MCF 10A (cell line): Measurements from ENCODE around the gene SLC27A5. TPM values are rescaled to one million over a fixed set of nuclear protein-coding genes. Genes with fewer than 3 reads are reported as not detected.
"Not testable (repeated sequence)": the region's sequence is repeated elsewhere in the genome, so short reads cannot be mapped to it uniquely, and the experiment has no call there.

ENCODE experiments used
- BruUV-seq: library from RNA; stranded (reverse); fragments of 400-500 nt; replicated peaks from 2 replicates; lab custom pipeline; 2021; lab: Mats Ljungman, UMichigan
- CTCF ChIA-PET: fragments of 300-600 bp; sonication (Branson Sonifier 250); formaldehyde crosslinking; extraction: SDS; loops from one replicate; lab custom pipeline; 2021; ENCODE audit warnings: antibody characterized with exemption, inconsistent platforms; lab: Yijun Ruan, JAX
- POLR2A ChIA-PET: fragments of 300-600, 350-650 bp; sonication (Branson Sonifier 250); formaldehyde crosslinking; extraction: SDS; loops from one replicate; lab custom pipeline; 2020; ENCODE audit warnings: antibody characterized with exemption, inconsistent platforms; lab: Yijun Ruan, JAX
- DNase-seq: peaks from one replicate; pipeline ENCODE4 v3.0.0-alpha.2; 2018; ENCODE audit not compliant: unreplicated experiment
- H3K27ac Mint-ChIP-seq: one replicate; pipeline ENCODE4 v1.8.0; 2022; ENCODE audit warnings: mild to moderate bottlenecking, low read depth, mixed read lengths; ENCODE audit not compliant: unreplicated experiment
- H3K27me3 Mint-ChIP-seq: one replicate; pipeline ENCODE4 v1.8.0; 2022; ENCODE audit warnings: mixed read lengths; ENCODE audit not compliant: insufficient read depth, unreplicated experiment
- H3K36me3 Mint-ChIP-seq: one replicate; pipeline ENCODE4 v1.8.0; 2022; ENCODE audit warnings: mild to moderate bottlenecking, moderate library complexity, mixed read lengths; ENCODE audit not compliant: insufficient read depth, unreplicated experiment
- H3K4me1 Mint-ChIP-seq: one replicate; pipeline ENCODE4 v1.8.0; 2022; ENCODE audit warnings: mixed read lengths; ENCODE audit not compliant: insufficient read depth, unreplicated experiment
- H3K4me3 Mint-ChIP-seq: one replicate; pipeline ENCODE4 v1.8.0; 2022; ENCODE audit warnings: mild to moderate bottlenecking, moderate library complexity, mixed read lengths; ENCODE audit not compliant: unreplicated experiment
- H3K9me3 Mint-ChIP-seq: one replicate; pipeline ENCODE4 v1.8.0; 2022; ENCODE audit warnings: mixed read lengths; ENCODE audit not compliant: unreplicated experiment
- CTCF ChIP-seq: fragments of 200-600 bp; IDR thresholded peaks from one replicate; pipeline ENCODE4 v1.8.0; 2022; ENCODE audit warnings: antibody characterized with exemption, mild to moderate bottlenecking; ENCODE audit not compliant: unreplicated experiment
- intact Hi-C: fragments of 100-400 bp; cut with micrococcal nuclease; formaldehyde crosslinking; loops from 2 replicates; pipeline ENCODE4 v1.14.1; 2022
- total RNA-seq: library from RNA; stranded (reverse); gene quantifications from 2 replicates; pipeline ENCODE4 v1.2.3, GENCODE V29; 2022

The SLC27A5 gene
- total RNA-seq, 1 experiment from 2014 or later, result 22.5 TPM

- ChIA-PET POLR2A (interaction anchor here (1.0 to 1.6 kb wide), 2 partner anchors 45 to 53 kb away, joined by 3 read pairs; partner anchors contain the start of gene ZNF584), CTCF (no interaction called here)
- intact Hi-C loops, result loop anchor here (5.0 kb wide), 1 partner anchor 46 kb away; the partner anchor contains the start of gene ZNF584
- H3K4me1 Mint-ChIP-seq, result peaks cover 20% of the 10 kb centered on the region
- TF ChIP-seq CTCF, result no peak
- no TSS peak for BruUV-seq
- H3K9me3 Mint-ChIP-seq, result no peaks in the 10 kb centered on the region
- H3K27ac Mint-ChIP-seq, result no peak overlapping the region
- H3K27me3 Mint-ChIP-seq, result no peaks in the 10 kb centered on the region
- peaks cover 25% of the 10 kb centered on the region for H3K36me3 Mint-ChIP-seq
- H3K4me3 Mint-ChIP-seq, result no peak overlapping the region
- no peak for DNase-seq
Measured at GRCh38 chr19:58453743-58454142, 58.0 kb downstream of the SLC27A5 start.

- Mint-ChIP-seq H3K9me3 (peaks cover 6% of the 10 kb centered on the region), H3K36me3 (peaks cover 14% of the 10 kb centered on the region), H3K4me3 (peak within 1 kb of the TSS; percentile 93), H3K4me1 (peaks cover 20% of the 10 kb centered on the region), H3K27me3 (no peaks in the 10 kb centered on the region), H3K27ac (peak within 1 kb of the TSS; percentile 31)
- POLR2A ChIA-PET, result interaction anchor here (0.5 to 3.0 kb wide), 20 partner anchors 9 to 92 kb away, joined by 3 to 24 read pairs (median 4); partner anchors contain the start of genes TRIM28, ZNF446, ZNF497 and ZNF584
- CTCF ChIA-PET, result interaction anchor here (0.7 to 1.7 kb wide), 3 partner anchors 10 to 67 kb away, joined by 3 to 4 read pairs (median 3); no protein-coding TSS in a partner anchor
- TF ChIP-seq CTCF, result no peak
- DNase-seq, result peak; percentile 98
- no TSS peak for BruUV-seq
- intact Hi-C loops, result loop anchor here (5.0 kb wide), 1 partner anchor 44 kb away; the partner anchor contains the start of gene ZNF584
Measured at GRCh38 chr19:58451358-58452101, 60.3 kb downstream of the SLC27A5 start, which contains the start of gene ZNF324B. Gene ZNF324B, plus strand, starts transcription at chr19:58451622. Its CDS starts 2,080 bp downstream, at chr19:58453702.

- ChIA-PET CTCF (interaction anchor here (0.7 to 1.7 kb wide), 4 partner anchors 10 to 68 kb away, joined by 3 to 4 read pairs (median 3); no protein-coding TSS in a partner anchor), POLR2A (interaction anchor here (0.5 to 3.0 kb wide), 19 partner anchors 10 to 93 kb away, joined by 3 to 24 read pairs (median 4); partner anchors contain the start of genes TRIM28, ZNF446, ZNF497 and ZNF584)
- peak; percentile 44 for DNase-seq
- H3K4me3 Mint-ChIP-seq, result peak overlapping the region; percentile 93
- no peak for TF ChIP-seq CTCF
- peaks cover 8% of the 10 kb centered on the region for H3K9me3 Mint-ChIP-seq
- peaks cover 20% of the 10 kb centered on the region for H3K4me1 Mint-ChIP-seq
- no peak overlapping the region for H3K27ac Mint-ChIP-seq
- intact Hi-C loops, result loop anchor here (5.0 kb wide), 1 partner anchor 44 kb away; the partner anchor contains the start of gene ZNF584
- no TSS peak for BruUV-seq
- peaks cover 7% of the 10 kb centered on the region for H3K36me3 Mint-ChIP-seq
- H3K27me3 Mint-ChIP-seq, result no peaks in the 10 kb centered on the region
Measured at GRCh38 chr19:58450856-58451357, 60.9 kb downstream of the SLC27A5 start.

GRCh38 chr19:58449980-58450379 is 61.8 kb downstream of the SLC27A5 start:
- peaks cover 20% of the 10 kb centered on the region for H3K4me1 Mint-ChIP-seq
- H3K4me3 Mint-ChIP-seq, H3K27me3 Mint-ChIP-seq, H3K36me3 Mint-ChIP-seq, H3K9me3 Mint-ChIP-seq, H3K27ac Mint-ChIP-seq, BruUV-seq, DNase-seq: not testable (repeated sequence)
- POLR2A ChIA-PET, result interaction anchor here (0.6 to 3.0 kb wide), 4 partner anchors 22 to 87 kb away, joined by 4 to 24 read pairs (median 8); partner anchors contain the start of genes ZNF446, ZNF497 and ZNF584
- CTCF ChIA-PET, result interaction anchor here (1.0 to 1.1 kb wide), 2 partner anchors 11 to 17 kb away, joined by 3 to 5 read pairs; no protein-coding TSS in a partner anchor
- intact Hi-C loops, result loop anchor here (5.0 kb wide), 1 partner anchor 43 kb away; the partner anchor contains the start of gene ZNF584

GRCh38 chr19:58448860-58449259 is 62.9 kb downstream of the SLC27A5 start:
- DNase-seq, H3K27me3 Mint-ChIP-seq, intact Hi-C loops, H3K36me3 Mint-ChIP-seq, H3K4me3 Mint-ChIP-seq, H3K9me3 Mint-ChIP-seq, BruUV-seq, H3K27ac Mint-ChIP-seq, CTCF ChIA-PET: not testable (repeated sequence)
- POLR2A ChIA-PET, result interaction anchor here (0.6 kb wide), 1 partner anchor 1058 kb away, joined by 3 read pairs; no protein-coding TSS in a partner anchor
- H3K4me1 Mint-ChIP-seq, result peaks cover 20% of the 10 kb centered on the region
